NT2/D1 (cell line): ENCODE measurements around the gene KNL1.

ENCODE experiments used
- YY1 ChIP-seq: IDR thresholded peaks from 2 replicates; pipeline ENCODE4 v1.6.1; 2011; ENCODE audit not compliant: insufficient read length, insufficient read depth
- ZNF274 ChIP-seq: IDR thresholded peaks from 2 replicates; pipeline ENCODE4 v1.6.1; 2011; ENCODE audit warnings: mild to moderate bottlenecking, low read depth, low read length

DNA sequence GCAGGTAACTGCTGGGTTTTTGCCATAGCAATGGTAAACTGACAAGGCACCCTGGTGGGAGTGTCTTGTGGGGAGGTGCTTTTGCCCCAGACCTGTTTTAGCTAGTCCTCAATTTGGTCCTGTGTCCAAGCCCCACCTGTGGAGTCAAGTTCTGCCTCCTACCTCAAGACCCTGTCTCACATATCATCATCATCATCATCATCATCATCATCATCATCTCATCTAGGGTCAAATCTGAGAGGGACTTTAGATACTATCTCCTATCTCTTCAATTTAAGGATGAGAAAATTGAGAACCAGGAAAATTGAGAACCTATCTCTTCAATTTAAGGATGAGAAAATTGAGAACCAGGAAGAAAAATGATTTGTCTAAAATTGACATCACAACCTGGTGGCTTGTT is 9.9 kb downstream of the KNL1 start:
- no peak for TF ChIP-seq YY1
- no peak for TF ChIP-seq ZNF274
